Thymus (tissue), 11 donors: ENCODE data around the gene EMC9. TPM values are rescaled to one million over a fixed set of nuclear protein-coding genes. Genes with fewer than 3 reads are reported as not detected.

Experiments
- DNase-seq, 9 donors: peaks; one replicate each; pipeline ENCODE4 v3.0.0-alpha.2; 2013; ENCODE audit warnings: low spot score in 9 of 9, low read depth in 6 of 9, missing footprints in 1 of 9
- H3K27ac ChIP-seq, 2 donors: one replicate each; pipeline ENCODE4 v1.5.1; 2013; ENCODE audit warnings: control low read depth in 1 of 2, low read depth in 1 of 2, low read length in 1 of 2, mild to moderate bottlenecking in 1 of 2, moderate library complexity in 1 of 2
- H3K27me3 ChIP-seq, 2 donors: one replicate each; pipeline ENCODE4 v1.5.1; 2013; ENCODE audit warnings: low read length in 1 of 2; ENCODE audit not compliant: control insufficient read depth in 2 of 2, insufficient read depth in 1 of 2
- H3K36me3 ChIP-seq, 2 donors: one replicate each; pipeline ENCODE4 v1.5.1; 2013; ENCODE audit warnings: low read length in 1 of 2, mild to moderate bottlenecking in 1 of 2, moderate library complexity in 1 of 2; ENCODE audit not compliant: control insufficient read depth in 2 of 2, insufficient read depth in 2 of 2
- H3K4me1 ChIP-seq, 2 donors: one replicate each; pipeline ENCODE4 v1.5.1; 2013; ENCODE audit warnings: low read length in 2 of 2; ENCODE audit not compliant: control insufficient read depth in 2 of 2, insufficient read depth in 2 of 2
- H3K4me3 ChIP-seq, 2 donors: one replicate each; pipeline ENCODE4 v1.5.1; 2013; ENCODE audit warnings: low read length in 2 of 2, control low read depth in 1 of 2, mild to moderate bottlenecking in 1 of 2
- H3K9me3 ChIP-seq, 2 donors: one replicate each; pipeline ENCODE4 v1.5.1; 2013; ENCODE audit warnings: low read length in 1 of 2, mild to moderate bottlenecking in 1 of 2; ENCODE audit not compliant: control insufficient read depth in 2 of 2, insufficient read depth in 1 of 2
- WGBS: extraction: QIAGEN DNeasy Blood & Tissue Kit; methylation state at CpG from one replicate; pipeline ENCODE4 v1.1.7; 2013; 5-methylcytosine and 5-hydroxymethylcytosine counted together
- polyA plus RNA-seq: library from polyadenylated mRNA; stranded (reverse); fragments of 200-250 nt; gene quantifications from one replicate; pipeline ENCODE4 v1.2.3, GENCODE V29; 2013
- total RNA-seq: library from RNA; stranded (reverse); fragments of 120-200 nt; gene quantifications from one replicate; pipeline ENCODE4 v1.2.4, GENCODE V29; 2013
- donor health status: healthy.

EMC9 gene
- total and polyA plus RNA-seq, 2 donors, result 26.8 to 40.8 TPM

- 22% methylated on average over 9 of the region's 9 CpGs for WGBS
- peaks cover 29 to 52% of the 10 kb centered on the region in 2 donors for H3K36me3 ChIP-seq
- peak in 1 of 9 donors; percentile 54 for DNase-seq
- H3K9me3 ChIP-seq, result peaks cover 0 to 10% of the 10 kb centered on the region in 2 donors
- H3K4me1 ChIP-seq, result peaks cover 27 to 38% of the 10 kb centered on the region in 2 donors
- peak overlapping the region; percentile 95 to 98 for H3K27ac ChIP-seq
- peak overlapping the region; percentile 78 to 90 for H3K4me3 ChIP-seq
- no peaks in the 10 kb centered on the region for H3K27me3 ChIP-seq
These were observed 4.5 kb upstream of the EMC9 start for GRCh38 chr14:24145690-24146452.

- no peak overlapping the region for H3K4me3 ChIP-seq
- H3K4me1 ChIP-seq, result peaks cover 27 to 44% of the 10 kb centered on the region in 2 donors
- H3K27ac ChIP-seq, result no peak overlapping the region
These were observed 3.8 kb upstream of the EMC9 start for GRCh38 chr14:24145219-24145618.

GRCh38 chr14:24144451-24144850 is 3.1 kb upstream of the EMC9 start:
- H3K9me3 ChIP-seq, result peaks cover 0 to 12% of the 10 kb centered on the region in 2 donors
- H3K4me1 ChIP-seq, result peaks cover 27 to 49% of the 10 kb centered on the region in 2 donors
- DNase-seq, result no peak
- no peak overlapping the region for H3K4me3 ChIP-seq
- no peaks in the 10 kb centered on the region for H3K27me3 ChIP-seq
- H3K36me3 ChIP-seq, result peaks cover 15 to 41% of the 10 kb centered on the region in 2 donors
- WGBS, result 99% methylated on average over 1 of the region's 1 CpG
- H3K27ac ChIP-seq, result no peak overlapping the region

More at GRCh38 chr14:24145219-24145618, 3.8 kb upstream of the EMC9 start:
- Histone ChIP-seq H3K36me3 (peaks cover 22 to 46% of the 10 kb centered on the region in 2 donors), H3K9me3 (peaks cover 0 to 12% of the 10 kb centered on the region in 2 donors), H3K27me3 (no peaks in the 10 kb centered on the region)
- WGBS, result 99% methylated on average over 2 of the region's 2 CpGs
- DNase-seq, result no peak

GRCh38 chr14:24143511-24143910 is 2.1 kb upstream of the EMC9 start:
- DNase-seq, result no peak
- H3K27me3 ChIP-seq, result no peaks in the 10 kb centered on the region
- H3K36me3 ChIP-seq, result peaks cover 21 to 42% of the 10 kb centered on the region in 2 donors
- 97% methylated on average over 2 of the region's 2 CpGs for WGBS
- H3K4me3 ChIP-seq, result no peak overlapping the region
- H3K4me1 ChIP-seq, result peaks cover 31 to 52% of the 10 kb centered on the region in 2 donors
- peaks cover 0 to 12% of the 10 kb centered on the region in 2 donors for H3K9me3 ChIP-seq
- no peak overlapping the region for H3K27ac ChIP-seq

- Histone ChIP-seq H3K27ac (no peak overlapping the region), H3K27me3 (no peaks in the 10 kb centered on the region), H3K4me1 (peaks cover 26 to 52% of the 10 kb centered on the region in 2 donors), H3K36me3 (peaks cover 31 to 46% of the 10 kb centered on the region in 2 donors), H3K4me3 (no peak overlapping the region), H3K9me3 (peaks cover 0 to 12% of the 10 kb centered on the region in 2 donors)
- WGBS, result 97% methylated on average over 9 of the region's 9 CpGs
- no peak for DNase-seq
These were observed 2.0 kb downstream of the EMC9 start for GRCh38 chr14:24139272-24139934.

GRCh38 chr14:24138396-24139271 is 2.8 kb downstream of the EMC9 start:
- H3K4me1 ChIP-seq, result peaks cover 26 to 48% of the 10 kb centered on the region in 2 donors
- H3K4me3 ChIP-seq, result no peak overlapping the region

GRCh38 chr14:24137529-24138395 is 3.6 kb downstream of the EMC9 start:
- Histone ChIP-seq H3K36me3 (peaks cover 19 to 31% of the 10 kb centered on the region in 2 donors), H3K27ac (peak overlapping the region in 1 of 2 donors; percentile 50), H3K4me1 (peaks cover 26 to 52% of the 10 kb centered on the region in 2 donors), H3K9me3 (peaks cover 0 to 12% of the 10 kb centered on the region in 2 donors), H3K4me3 (no peak overlapping the region), H3K27me3 (no peaks in the 10 kb centered on the region)
- WGBS, result 99% methylated on average over 8 of the region's 8 CpGs
- DNase-seq, result no peak

More at GRCh38 chr14:24138396-24139271, 2.8 kb downstream of the EMC9 start:
- Histone ChIP-seq H3K9me3 (peaks cover 0 to 12% of the 10 kb centered on the region in 2 donors), H3K36me3 (peaks cover 24 to 39% of the 10 kb centered on the region in 2 donors), H3K27ac (no peak overlapping the region), H3K27me3 (no peaks in the 10 kb centered on the region)
- no peak for DNase-seq
- 98% methylated on average over 13 of the region's 13 CpGs for WGBS
